ENCODE results near the gene DAAM1. TPM values are rescaled to one million over a fixed set of nuclear protein-coding genes. Genes with fewer than 3 reads are reported as not detected.

The DAAM1 gene
- total RNA-seq, 1 donor = 18.5 TPM

DNA sequence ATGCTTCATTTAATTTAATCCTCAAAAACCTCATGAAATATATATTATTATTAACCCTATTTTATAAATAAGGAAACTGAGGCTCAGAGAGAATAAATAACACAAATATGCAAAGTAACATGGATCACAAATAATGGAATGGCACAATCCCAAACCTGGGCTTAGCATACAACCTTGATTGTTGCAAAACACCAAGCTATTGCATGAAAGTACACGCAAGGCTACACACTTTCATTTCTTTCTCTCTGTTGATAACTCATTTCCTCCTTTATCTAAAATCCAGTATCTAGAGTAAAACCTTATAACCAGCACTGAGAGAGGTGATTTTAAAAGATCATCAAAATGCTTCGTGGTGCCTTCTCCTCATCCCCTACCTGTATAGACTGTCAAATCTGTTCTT, 2.8 kb upstream of the DAAM1 start:
- H3K4me3 ChIP-seq (ENCODE audit: low read depth, low read length) = no peak overlapping the region
- TF ChIP-seq, protein P1, sequence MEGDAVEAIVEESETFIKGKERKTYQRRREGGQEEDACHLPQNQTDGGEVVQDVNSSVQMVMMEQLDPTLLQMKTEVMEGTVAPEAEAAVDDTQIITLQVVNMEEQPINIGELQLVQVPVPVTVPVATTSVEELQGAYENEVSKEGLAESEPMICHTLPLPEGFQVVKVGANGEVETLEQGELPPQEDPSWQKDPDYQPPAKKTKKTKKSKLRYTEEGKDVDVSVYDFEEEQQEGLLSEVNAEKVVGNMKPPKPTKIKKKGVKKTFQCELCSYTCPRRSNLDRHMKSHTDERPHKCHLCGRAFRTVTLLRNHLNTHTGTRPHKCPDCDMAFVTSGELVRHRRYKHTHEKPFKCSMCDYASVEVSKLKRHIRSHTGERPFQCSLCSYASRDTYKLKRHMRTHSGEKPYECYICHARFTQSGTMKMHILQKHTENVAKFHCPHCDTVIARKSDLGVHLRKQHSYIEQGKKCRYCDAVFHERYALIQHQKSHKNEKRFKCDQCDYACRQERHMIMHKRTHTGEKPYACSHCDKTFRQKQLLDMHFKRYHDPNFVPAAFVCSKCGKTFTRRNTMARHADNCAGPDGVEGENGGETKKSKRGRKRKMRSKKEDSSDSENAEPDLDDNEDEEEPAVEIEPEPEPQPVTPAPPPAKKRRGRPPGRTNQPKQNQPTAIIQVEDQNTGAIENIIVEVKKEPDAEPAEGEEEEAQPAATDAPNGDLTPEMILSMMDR (IDR thresholded peaks at IDR 0.05; ENCODE audit: insufficient read depth, low read length) = no peak
- DNase-seq (ENCODE audit: low read depth) = no peak

DNA sequence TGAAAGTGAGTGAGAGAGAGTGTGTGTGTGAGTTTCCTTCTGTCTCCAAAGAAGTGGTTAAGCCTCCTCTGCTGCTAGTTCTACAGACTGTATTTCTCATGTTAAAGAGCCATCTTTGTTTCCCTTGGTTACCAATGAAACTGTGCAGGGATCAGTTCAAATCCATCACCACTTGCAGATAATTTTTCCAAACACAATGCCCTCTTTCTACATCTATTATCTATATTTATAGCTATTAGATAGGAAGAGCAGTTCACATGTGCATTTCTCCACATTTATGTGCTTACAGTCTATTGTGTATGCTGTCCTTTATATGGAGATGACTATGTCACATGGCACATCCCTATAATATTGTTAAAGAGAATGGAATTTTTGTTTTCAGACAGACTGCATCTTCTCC, 2.2 kb upstream of the DAAM1 start:
- H3K4me3 ChIP-seq (ENCODE audit: low read depth, low read length) = no peak overlapping the region
- DNase-seq (ENCODE audit: low read depth) = no peak
- TF ChIP-seq, protein P1 (IDR thresholded peaks at IDR 0.05; ENCODE audit: insufficient read depth, low read length) = no peak

DNA sequence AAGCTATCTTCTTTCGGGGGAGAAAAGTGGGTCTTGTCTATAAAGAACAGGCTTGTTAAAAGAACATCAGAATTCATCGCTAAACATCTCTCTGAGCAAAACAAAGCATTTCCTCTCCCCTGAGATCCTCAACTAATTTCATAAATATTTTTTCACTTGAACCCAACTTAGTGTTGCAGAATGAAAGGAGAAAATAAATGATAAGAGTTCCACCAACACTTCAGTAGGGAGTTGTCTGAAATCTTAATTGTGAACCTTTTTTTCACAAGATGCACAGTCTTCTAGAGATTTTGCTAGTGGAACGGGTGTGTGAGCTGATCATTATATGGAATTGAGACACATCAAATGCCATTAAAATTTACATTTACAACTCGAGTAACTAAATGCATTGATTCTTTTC, 1.3 kb upstream of the DAAM1 start:
- TF ChIP-seq, protein P1 (IDR thresholded peaks at IDR 0.05; ENCODE audit: insufficient read depth, low read length) = no peak
- no peak for DNase-seq (ENCODE audit: low read depth)
- H3K4me3 ChIP-seq (ENCODE audit: low read depth, low read length) = no peak overlapping the region

DNA sequence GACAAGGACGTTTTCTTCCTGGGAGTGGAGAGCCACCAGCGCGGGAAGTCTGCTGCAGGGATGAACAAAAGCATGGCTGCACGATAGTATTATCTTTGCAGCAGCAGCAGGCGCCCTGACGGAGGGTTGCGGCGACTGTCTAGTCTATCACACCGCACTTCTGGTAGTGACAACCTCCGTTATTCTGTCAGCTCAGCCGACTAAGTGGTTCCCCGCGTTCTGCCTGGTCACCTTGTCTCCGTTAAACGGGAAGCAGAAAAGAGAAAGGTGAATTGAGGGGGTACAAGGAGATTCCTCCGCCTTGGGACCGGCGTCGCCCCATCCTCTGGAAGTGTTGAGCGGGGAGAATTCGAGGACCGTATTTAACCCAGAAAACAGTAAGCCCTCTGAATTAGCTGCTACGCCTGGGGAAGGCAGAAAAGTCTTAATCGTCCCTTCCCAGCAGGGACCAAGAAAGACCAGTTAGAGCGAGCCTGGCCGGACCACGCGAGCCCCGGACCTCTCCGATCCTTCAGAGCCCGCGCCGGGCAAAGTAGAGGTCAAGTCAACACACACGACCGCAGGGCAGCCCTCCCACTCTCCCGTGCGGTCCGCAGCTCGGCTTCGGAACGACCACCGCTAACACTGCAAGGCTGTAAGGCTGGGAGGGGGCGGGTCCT, 536 bp upstream of the DAAM1 start:
- DNase-seq (ENCODE audit: low read depth) = no peak
- TF ChIP-seq, protein P1 (IDR thresholded peaks at IDR 0.05; ENCODE audit: insufficient read depth, low read length) = no peak

DNA sequence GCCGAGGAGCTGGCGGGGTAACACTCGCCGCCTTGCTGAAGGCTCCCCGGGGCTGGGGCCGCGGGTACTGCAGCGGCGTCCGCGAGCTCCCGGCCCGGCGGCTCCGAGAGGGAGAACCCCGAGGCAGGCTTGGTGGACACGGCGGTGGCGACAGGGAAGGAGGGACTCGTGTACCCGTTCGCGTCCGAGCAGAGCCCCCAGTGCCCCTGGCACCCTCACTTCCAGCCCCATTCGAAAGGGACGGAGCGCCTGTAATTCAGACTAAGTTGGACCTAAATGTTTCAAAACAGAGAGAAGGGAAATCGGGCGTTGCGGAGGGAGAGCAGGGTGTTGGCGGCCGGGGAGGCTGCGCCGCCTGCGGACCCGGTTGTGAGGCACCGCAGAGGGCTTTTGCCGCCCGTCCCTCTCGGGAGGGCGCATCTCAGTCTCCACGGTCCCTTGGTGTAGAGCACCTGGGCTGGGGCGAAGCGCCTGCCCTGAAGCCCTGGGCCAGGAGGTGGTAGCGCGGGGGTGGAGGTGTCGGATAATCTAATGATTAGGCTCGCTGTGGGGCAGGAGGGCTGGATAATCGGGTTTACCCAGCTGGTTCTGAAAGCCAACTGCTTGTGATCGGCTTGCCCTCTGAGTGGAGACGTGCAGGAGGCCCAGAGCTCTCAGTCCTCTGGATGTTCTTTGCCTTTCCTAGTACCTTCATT, 771 bp downstream of the DAAM1 start:
- peak overlapping the region; percentile 86 for H3K4me3 ChIP-seq (ENCODE audit: low read depth, low read length)
- peak; percentile 25 for DNase-seq (ENCODE audit: low read depth)
- TF ChIP-seq, protein P1 (IDR thresholded peaks at IDR 0.05; ENCODE audit: insufficient read depth, low read length) = no peak

More for the DNA sequence above, 536 bp upstream of the DAAM1 start:
- H3K4me3 ChIP-seq (ENCODE audit: low read depth, low read length) = peak overlapping the region; percentile 80

DNA sequence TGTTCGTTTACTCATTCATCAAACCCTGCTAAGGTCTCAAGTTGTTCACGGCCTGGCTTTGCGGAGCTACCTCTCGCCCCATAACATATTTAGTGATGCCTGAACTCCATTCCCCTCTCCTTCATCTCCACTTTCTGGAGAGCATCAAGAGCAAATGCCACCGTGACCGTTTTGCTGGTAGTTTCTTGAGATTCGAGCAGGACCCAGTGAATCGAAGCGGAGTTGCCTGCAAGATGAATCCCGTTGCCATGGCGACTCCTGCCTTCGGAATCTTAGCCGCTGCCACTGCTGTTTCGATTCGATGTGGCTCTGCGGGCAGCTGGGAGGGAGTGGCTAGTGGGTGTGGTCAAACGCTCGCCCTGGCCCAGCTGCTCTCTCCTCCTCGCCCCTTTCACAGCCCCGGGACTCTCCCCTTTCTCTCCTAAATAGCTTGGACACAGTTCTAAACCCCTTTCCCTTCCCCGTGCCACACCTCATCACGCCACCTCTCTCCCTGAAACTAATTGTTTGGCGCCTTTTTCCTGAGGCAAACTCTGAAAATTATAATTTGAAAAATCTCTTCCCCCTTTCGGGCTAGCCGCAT, 1.4 kb downstream of the DAAM1 start:
- H3K4me3 ChIP-seq (ENCODE audit: low read depth, low read length) = peak overlapping the region; percentile 86
- peak; percentile 91 for DNase-seq (ENCODE audit: low read depth)
- TF ChIP-seq, protein P1 (IDR thresholded peaks at IDR 0.05; ENCODE audit: insufficient read depth, low read length) = no peak

Measured in fibroblast of the aortic adventitia (primary cell).